ENCODE measurements around the gene TUBB6.

Gene TUBB6

GRCh38 chr18:12307701-12308385 is at the start of gene TUBB6:
Gene TUBB6 (plus strand): TSS chr18:12308241. CDS start chr18:12308293, 52 bp downstream.
- TF ChIP-seq CTCF (IDR thresholded peaks at IDR 0.05; ENCODE audit: low read depth, low read length, missing control alignments) = no peak
- no peak for DNase-seq (ENCODE audit: extremely low read depth, low read depth)
- H3K4me3 ChIP-seq (replicated peaks; ENCODE audit: low read depth, low read length) = peak within 1 kb of the TSS; percentile 86

- H3K4me3 ChIP-seq (replicated peaks; ENCODE audit: low read depth, low read length) = no peak overlapping the region
- no peak for TF ChIP-seq CTCF (IDR thresholded peaks at IDR 0.05; ENCODE audit: low read depth, low read length, missing control alignments)
- no peak for DNase-seq (ENCODE audit: extremely low read depth, low read depth)
Measured at GRCh38 chr18:12258719-12259705, 49.0 kb upstream of the TUBB6 start.

GRCh38 chr18:12262748-12263147 is 45.3 kb upstream of the TUBB6 start:
- TF ChIP-seq CTCF (IDR thresholded peaks at IDR 0.05; ENCODE audit: low read depth, low read length, missing control alignments) = no peak
- H3K4me3 ChIP-seq (replicated peaks; ENCODE audit: low read depth, low read length) = no peak overlapping the region

GRCh38 chr18:12264864-12265263 is 43.2 kb upstream of the TUBB6 start:
- TF ChIP-seq CTCF (IDR thresholded peaks at IDR 0.05; ENCODE audit: low read depth, low read length, missing control alignments) = no peak
- DNase-seq (ENCODE audit: extremely low read depth, low read depth) = no peak
- no peak overlapping the region for H3K4me3 ChIP-seq (replicated peaks; ENCODE audit: low read depth, low read length)

More at GRCh38 chr18:12262748-12263147, 45.3 kb upstream of the TUBB6 start:
- no peak for DNase-seq (ENCODE audit: extremely low read depth, low read depth)

- peak overlapping the region; percentile 43 for H3K4me3 ChIP-seq (replicated peaks; ENCODE audit: low read depth, low read length)
- no peak for DNase-seq (ENCODE audit: extremely low read depth, low read depth)
- peak; percentile 79 for TF ChIP-seq CTCF (IDR thresholded peaks at IDR 0.05; ENCODE audit: low read depth, low read length, missing control alignments)
Measured at GRCh38 chr18:12271376-12272235, 36.4 kb upstream of the TUBB6 start.

GRCh38 chr18:12274793-12275192 is 33.2 kb upstream of the TUBB6 start:
- no peak overlapping the region for H3K4me3 ChIP-seq (replicated peaks; ENCODE audit: low read depth, low read length)
- DNase-seq (ENCODE audit: extremely low read depth, low read depth) = no peak
- no peak for TF ChIP-seq CTCF (IDR thresholded peaks at IDR 0.05; ENCODE audit: low read depth, low read length, missing control alignments)

Measured in HFF-Myc (cell line).